ENCODE data around the gene POMGNT2.

Gene POMGNT2

DNA sequence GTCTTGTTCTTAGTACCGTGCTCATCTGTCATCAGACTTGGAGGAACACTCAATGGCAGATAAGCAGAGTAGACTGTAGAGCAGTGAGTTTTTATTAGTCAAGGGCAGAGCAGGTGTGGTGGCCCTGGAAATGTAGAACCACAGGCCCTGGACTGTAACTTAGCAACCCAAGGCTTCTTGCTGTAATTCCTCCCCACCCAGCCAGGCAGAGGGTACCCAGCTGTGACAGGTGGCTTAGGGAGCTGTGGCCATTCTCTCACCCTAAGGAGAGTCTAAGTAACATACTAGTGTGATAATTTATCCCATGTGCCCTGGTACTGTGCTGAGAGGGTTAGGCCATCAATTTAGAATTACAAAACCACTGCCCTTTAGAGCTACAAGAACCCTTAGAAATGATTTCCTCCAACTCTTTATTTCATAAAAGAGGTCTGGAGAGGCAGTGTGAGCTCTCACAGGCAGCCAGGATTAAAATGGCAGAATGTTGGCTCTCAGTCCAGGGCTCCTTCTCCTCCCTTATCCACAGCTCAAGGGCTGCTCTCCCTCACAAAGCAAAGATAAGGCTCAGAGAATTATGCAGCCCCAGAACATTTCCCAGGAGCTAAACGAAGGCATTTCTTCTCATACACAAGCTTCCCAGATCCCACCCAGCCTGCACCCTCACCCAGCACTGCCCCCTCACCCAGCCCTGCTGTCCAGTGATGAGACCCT lies 3.0 kb downstream of the POMGNT2 start:
- no peak for DNase-seq (ENCODE audit: low read depth in 2 of 2, low spot score in 1 of 2)

- DNase-seq (ENCODE audit: low read depth in 2 of 2, low spot score in 1 of 2), result no peak
Measured at GRCh38 chr3:43098761-43099160, 7.1 kb downstream of the POMGNT2 start.

DNA sequence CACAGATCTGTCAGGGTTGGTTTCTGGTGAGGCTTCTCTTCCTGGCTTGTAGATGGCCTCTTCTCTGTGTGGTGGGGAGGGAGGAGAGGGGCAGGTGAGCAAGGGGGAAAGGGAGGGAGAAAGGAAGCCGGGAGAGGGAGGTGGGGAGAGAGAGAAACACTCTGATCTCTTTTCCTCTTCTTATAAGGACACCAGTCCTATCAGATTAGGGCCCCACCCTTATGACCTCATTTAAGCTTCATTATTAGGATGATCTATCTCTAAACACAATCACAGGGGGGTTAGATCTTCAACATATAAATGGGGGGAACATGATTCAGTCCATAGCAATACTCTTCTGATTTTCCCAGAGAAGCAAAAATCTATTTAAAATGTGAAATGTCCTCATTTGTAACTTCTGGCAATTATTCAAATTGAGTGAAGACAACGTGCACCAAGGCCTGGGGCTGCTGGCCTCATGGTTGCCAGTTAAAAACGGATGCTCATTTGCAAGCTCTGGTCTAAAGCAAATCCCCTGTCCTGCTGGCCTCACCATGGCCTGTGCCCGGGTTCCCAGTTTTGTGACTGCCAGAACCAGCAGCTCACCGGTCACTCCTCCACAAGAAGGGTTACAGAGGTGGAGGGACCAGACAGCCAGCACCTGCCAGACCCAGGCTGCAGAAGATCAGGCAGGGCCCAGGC lies 8.3 kb downstream of the POMGNT2 start:
- DNase-seq (ENCODE audit: low read depth in 2 of 2, low spot score in 1 of 2), result no peak

GRCh38 chr3:43096761-43097160 lies 9.1 kb downstream of the POMGNT2 start:
- no peak for DNase-seq (ENCODE audit: low read depth in 2 of 2, low spot score in 1 of 2)

DNA sequence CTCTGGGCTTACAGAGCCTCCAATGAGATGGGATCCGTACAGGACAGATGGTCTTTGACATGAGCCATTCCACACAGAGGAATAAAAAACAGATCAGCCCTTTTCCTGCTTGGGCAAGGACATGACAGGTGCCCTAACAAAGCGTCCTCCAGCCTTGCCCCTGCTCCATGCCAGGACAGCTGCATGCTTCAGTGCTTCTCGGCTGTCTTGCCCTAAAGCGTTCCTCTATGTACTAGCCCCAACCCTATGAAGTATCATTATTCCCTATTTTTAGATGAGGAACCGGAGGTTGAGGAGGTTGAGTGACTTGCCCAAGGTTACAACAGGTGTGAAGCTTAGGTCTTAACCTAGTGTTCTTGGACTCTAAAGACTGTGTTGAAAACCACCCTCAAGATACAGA lies 10.5 kb downstream of the POMGNT2 start:
- no peak for DNase-seq (ENCODE audit: low read depth in 2 of 2, low spot score in 1 of 2)

DNA sequence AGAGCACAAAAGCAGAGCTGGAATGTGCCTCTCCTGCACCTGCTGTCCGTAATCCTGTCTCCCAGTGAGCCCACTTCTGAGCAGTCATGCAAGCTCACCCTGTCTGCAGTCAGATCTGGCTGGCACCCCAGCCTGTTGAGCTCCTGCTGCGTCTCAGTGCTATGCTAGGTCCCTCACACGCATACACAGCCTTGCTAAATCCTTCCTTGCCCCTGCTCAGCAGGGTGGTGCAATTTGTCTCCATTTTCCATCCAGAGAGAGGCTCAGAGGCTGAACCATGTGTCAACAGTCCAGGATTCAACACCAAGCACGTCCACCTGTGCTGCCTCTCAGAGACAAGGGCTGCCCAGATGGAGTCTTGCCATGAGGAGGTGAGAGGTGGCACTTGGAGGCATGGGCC lies 11.0 kb downstream of the POMGNT2 start:
- DNase-seq (ENCODE audit: low read depth in 2 of 2, low spot score in 1 of 2), result no peak

DNA sequence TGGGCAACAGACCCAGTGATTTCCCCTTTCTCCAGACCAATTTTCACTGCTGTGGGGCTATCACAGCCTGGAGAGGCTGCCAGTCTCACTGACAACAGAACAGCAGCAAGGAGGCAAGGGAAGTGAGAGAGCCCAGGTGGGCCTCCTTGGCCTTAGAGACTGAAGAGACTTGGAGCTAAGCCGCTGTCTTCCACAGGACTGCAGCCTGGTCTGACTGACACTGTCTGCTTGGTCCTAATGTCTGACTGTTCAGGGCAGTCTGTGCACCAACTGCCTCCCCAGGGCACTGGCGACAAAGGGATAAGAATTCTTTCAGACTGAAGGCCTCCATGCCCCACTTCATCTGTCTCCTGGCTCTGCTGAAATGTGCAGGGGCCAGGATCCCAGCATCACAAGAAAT lies 11.5 kb downstream of the POMGNT2 start:
- no peak for DNase-seq (ENCODE audit: low read depth in 2 of 2, low spot score in 1 of 2)

GRCh38 chr3:43093974-43094373 lies 11.9 kb downstream of the POMGNT2 start:
- no peak for DNase-seq (ENCODE audit: low read depth in 2 of 2, low spot score in 1 of 2)

GRCh38 chr3:43093006-43093405 lies 12.9 kb downstream of the POMGNT2 start:
- no peak for DNase-seq (ENCODE audit: low read depth in 2 of 2, low spot score in 1 of 2)

DNA sequence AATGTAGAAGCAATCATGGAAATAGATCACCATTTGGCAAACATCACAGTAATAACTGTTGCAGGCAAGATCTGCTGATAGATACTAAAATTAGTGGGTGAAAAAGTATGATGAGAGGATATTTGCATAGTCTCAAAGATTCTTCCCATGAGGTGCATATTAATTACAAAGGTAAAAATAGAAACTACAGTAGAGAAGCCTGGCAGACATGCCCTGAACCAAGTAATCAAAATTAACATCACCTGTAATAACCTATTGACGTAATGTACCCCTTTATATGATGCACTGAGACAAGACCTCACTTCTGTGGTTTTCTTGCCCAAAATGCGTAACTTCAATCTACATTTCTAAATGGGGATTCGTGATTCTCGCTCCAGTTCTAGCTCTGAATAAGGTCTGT lies 14.4 kb downstream of the POMGNT2 start:
- no peak for DNase-seq (ENCODE audit: low read depth in 2 of 2, low spot score in 1 of 2)

DNA sequence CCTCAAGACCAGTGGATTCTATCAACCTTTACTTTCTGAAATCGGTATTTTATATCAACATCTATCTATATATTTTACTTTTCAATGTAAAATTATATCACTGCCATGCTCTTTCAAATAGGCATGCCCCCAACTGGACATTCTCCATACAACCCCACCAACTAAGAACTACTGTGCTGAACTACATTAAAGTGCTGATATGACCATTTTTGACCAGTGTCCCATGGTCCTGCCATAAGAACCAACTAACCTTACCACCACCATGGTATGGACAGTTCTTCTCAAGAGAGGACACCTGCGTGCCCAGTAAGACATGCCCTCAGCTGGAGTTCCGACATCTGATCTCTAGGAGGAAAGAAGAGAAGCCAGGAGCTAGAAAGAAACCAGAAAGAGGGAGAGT lies 15.6 kb downstream of the POMGNT2 start:
- DNase-seq (ENCODE audit: low read depth in 2 of 2, low spot score in 1 of 2), result no peak

GRCh38 chr3:43089081-43089480 lies 16.8 kb downstream of the POMGNT2 start:
- no peak for DNase-seq (ENCODE audit: low read depth in 2 of 2, low spot score in 1 of 2)

DNA sequence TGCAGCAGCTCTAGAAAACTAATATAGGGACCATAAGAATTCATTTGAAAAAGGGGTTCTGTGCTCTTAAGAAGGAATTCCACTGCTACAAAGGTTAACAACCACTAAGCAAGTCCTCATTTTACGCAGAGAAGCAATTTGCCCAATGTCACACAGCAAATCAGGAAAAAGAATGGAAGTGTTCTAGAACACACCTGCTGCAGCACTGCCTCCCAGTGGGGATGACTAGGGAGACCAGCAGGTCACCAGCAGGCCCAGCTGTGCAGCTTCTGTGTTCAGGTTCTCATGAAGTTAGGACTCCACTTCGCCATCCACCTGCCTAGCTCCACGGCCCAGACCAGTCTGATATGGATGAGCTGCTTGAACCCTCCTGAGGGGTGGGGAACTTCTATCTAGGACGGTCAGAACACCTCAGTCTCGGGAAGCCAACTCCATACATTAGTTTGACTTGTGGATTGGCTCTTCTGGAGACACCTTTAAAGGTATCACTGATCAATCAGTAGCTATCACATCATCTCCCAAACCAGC lies 18.6 kb downstream of the POMGNT2 start:
- no peak for DNase-seq (ENCODE audit: low read depth in 2 of 2, low spot score in 1 of 2)

DNA sequence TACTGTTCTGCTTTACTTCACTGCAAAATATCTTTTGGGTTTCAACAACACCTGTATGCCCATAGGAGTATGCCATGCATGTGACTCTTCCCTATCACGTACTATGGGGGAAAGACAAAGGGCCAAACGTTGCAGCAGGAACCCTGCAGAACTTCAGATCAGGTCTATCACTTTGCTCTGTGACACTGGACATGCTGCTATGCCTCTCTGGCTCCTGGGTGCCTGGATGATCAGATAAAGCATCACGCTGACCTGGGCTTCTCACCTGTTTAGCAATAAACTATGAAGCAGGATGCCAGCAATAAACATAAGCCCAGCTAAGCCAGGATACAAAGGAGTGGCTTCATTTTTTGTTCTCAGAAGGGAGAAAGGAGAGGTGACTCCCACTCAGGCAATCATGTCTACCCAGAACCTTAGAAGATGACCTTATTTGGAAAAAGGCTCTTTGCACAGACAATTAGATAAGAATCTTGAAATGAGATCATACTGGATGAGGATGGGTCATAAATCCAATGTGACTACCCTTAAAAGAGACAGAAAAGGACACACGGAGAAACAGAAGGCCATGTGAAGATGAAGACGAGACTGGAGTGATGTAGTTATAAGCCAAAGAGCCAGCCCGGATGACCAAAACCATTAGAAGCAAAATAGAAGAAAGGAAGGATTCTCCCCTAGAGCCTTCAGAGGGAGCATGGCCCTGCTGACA lies 19.3 kb downstream of the POMGNT2 start:
- no peak for DNase-seq (ENCODE audit: low read depth in 2 of 2, low spot score in 1 of 2)

GRCh38 chr3:43082457-43082856 lies 23.4 kb downstream of the POMGNT2 start:
- no peak for DNase-seq (ENCODE audit: low read depth in 2 of 2, low spot score in 1 of 2)

DNA sequence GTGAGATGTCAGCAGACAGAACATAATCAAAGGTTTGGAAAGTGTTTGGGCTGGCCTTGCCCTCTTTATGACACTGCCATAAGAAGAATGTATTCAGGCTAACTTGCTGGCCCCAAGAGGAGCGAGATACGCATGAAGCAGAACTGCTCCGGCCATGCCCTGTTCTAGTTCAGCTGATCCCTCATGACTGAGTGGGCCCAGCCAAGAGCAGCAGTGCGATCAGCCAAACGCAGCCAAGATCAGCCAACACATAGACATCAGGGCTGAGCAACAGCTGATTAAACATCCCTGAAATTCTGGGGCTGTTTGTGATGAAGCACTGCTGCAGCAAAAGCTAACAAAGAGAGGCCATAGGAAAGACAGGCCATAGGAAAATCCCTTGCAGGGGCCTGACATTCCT lies 24.1 kb downstream of the POMGNT2 start:
- DNase-seq (ENCODE audit: low read depth in 2 of 2, low spot score in 1 of 2), result no peak

DNA sequence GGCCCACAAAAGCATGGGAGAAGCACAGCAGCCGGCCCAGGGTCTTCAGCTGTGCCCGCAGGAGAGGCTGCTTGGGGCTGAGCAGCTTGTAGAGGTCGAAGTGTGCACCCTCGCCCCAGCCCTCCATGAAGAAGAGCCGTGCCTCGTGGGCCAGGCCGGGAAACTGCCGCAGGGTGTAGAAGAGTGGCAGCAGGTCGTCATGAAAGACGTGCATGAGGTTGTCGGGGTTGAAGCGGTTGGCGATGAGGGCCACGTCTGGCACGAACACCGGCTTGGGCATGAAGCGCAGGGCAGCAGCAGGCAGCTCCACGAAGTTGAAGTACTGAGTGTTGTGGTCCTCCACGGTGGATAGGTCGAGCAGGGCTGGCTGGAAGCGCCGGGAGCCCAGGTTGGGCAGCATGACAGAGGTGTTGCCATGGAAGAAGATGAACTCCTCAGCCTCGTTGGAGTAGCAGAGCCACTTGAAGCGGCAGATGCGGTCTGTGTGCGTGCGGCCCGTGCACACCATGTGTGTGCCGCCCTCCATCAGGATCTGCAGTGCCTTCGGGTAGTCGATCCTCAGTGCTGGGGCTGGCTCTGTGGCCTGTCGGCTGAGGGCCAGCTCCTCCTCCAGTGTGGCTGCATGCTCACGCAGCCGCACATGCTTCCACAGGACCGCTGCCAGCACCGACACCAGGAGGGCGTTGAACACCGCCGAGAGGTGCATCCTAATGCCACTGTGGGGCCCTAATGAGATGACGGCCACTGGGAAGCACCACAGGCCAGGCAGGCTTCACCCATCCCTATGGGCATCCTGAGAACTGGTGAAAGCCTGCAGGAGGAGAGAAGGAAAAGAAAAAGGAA lies 24.9 kb downstream of the POMGNT2 start:
- DNase-seq (ENCODE audit: low read depth in 2 of 2, low spot score in 1 of 2), result no peak

- no peak for DNase-seq (ENCODE audit: low read depth in 2 of 2, low spot score in 1 of 2)
Measured at GRCh38 chr3:43079536-43080332, 26.1 kb downstream of the POMGNT2 start.

DNA sequence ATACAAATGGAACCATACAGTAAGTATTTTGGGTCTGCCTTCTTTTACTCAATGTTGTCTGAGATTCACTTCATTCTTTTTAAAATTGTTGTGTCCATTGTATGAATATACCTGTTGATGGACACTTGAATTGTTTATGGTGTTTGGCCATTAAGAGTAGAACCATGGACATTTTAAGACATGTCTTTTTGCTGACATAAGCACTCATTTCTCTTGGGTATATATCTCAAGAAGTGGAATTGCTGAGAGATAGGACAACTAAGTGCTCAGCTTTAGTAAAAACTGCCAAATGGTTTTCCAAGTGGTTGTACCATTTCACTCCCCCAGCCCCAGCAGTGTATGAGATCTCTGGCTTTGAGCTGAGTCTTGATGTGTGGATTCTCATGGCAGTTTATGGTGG lies 28.2 kb downstream of the POMGNT2 start:
- DNase-seq (ENCODE audit: low read depth in 2 of 2, low spot score in 1 of 2), result no peak

DNA sequence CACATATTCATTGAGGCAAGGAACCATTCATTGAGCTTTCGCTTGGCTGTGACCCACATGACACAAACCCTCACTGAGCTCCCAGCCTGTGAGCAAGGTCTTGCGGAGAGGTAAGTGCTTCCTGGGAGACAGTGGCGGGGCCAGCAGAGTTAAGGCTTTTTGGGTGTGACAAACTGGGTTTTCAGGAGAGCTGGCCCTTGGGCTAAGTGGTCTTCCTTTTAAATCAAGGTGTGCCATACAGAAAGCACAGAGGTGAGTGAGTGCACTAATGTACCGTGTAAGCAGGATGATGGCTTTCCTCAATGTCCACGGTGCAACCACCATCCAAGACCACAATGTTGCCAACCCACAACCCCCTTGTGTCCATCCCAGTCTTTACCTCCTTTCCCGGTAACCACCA lies 28.6 kb downstream of the POMGNT2 start:
- DNase-seq (ENCODE audit: low read depth in 2 of 2, low spot score in 1 of 2), result no peak

Measured in stimulated activated CD8-positive, alpha-beta memory T cell treated with anti-CD3 and anti-CD28 coated beads, Interleukin-4, amount 100 ng/mL, for 4 hours (primary cell).